K562 (cell line): ENCODE data around the gene SLC13A3. TPM values are rescaled to one million over a fixed set of nuclear protein-coding genes. Genes with fewer than 3 reads are reported as not detected.

Source experiments
- ATAC-seq: fragments of 200-7000 bp; cut with Tn5 transposase; 3 replicates; pipeline ENCODE4 v1.9.1; 2020; ENCODE audit warnings: moderate library complexity
- BruUV-seq: library from RNA; stranded (reverse); fragments of 400-500 nt; replicated peaks from 2 replicates; lab custom pipeline; 2021; lab: Mats Ljungman, UMichigan
- CTCF ChIA-PET: fragments of 300-600 bp; formaldehyde crosslinking; extraction: SDS; loops from one replicate; lab custom pipeline; 2021; ENCODE audit warnings: low intra/inter-chr PET ratio; lab: Yijun Ruan, JAX
- POLR2A ChIA-PET: fragments of 300-600, 350-650 bp; sonication (Branson Sonifier 250); formaldehyde crosslinking; extraction: SDS; loops from one replicate; lab custom pipeline; 2021; ENCODE audit warnings: antibody characterized with exemption, inconsistent platforms; lab: Yijun Ruan, JAX
- DNase-seq, 4 experiments: peaks; one replicate each; pipeline versions ENCODE4 v3.0.0 to v3.0.0-alpha.2; 2011 to 2018; ENCODE audit warnings: low spot score in 3 of 4, mixed read lengths in 3 of 4; ENCODE audit errors: extremely low read depth in 1 of 4
- FAIRE-seq: peaks from 2 replicates; lab custom pipeline; 2011; peaks lifted over from hg19 to GRCh38; lab: Jason Lieb, UNC
- H2AFZ ChIP-seq: 2 replicates; pipeline ENCODE4 v1.6.0; 2011; ENCODE audit warnings: low read depth, low read length, control low read depth, inconsistent platforms
- H3K27ac ChIP-seq: fragments of 200-600 bp; 3 replicates; pipeline ENCODE4 v1.8.0; 2011; ENCODE audit warnings: low read depth, mild to moderate bottlenecking, control low read depth, inconsistent platforms, low read length, moderate library complexity, mixed read lengths; ENCODE audit errors: extremely low read depth
- H3K27me3 ChIP-seq, 2 experiments: fragments of 300-600 bp in 1 of 2; 2 replicates in 1 of 2; 3 replicates in 1 of 2; pipeline versions ENCODE4 v1.6.0 to v1.8.0; 2011; ENCODE audit warnings: inconsistent platforms in 2 of 2, low read length in 2 of 2, mild to moderate bottlenecking in 1 of 2, mixed read lengths in 1 of 2, moderate library complexity in 1 of 2; ENCODE audit not compliant: control insufficient read depth in 2 of 2, insufficient read depth in 2 of 2
- H3K36me3 ChIP-seq: fragments of 300-600 bp; 3 replicates; pipeline ENCODE4 v1.8.0; 2011; ENCODE audit warnings: mild to moderate bottlenecking, low read length, inconsistent platforms; ENCODE audit not compliant: control insufficient read depth, insufficient read depth
- H3K4me1 ChIP-seq, 2 experiments: fragments of 200-600 bp in 1 of 2; replicated peaks in 1 of 2; 2 replicates in 1 of 2; 3 replicates in 1 of 2; pipeline versions ENCODE4 v1.5.1 to v1.8.0; 2011; ENCODE audit warnings: inconsistent platforms in 2 of 2, low read length in 2 of 2, mild to moderate bottlenecking in 1 of 2, mixed read lengths in 1 of 2, moderate library complexity in 1 of 2; ENCODE audit not compliant: control insufficient read depth in 2 of 2, insufficient read depth in 2 of 2
- H3K4me2 ChIP-seq: 2 replicates; pipeline ENCODE4 v1.6.1; 2011; ENCODE audit warnings: low read length, control low read depth, inconsistent platforms, mixed read lengths; ENCODE audit not compliant: insufficient read depth
- H3K4me3 ChIP-seq: fragments of 200-600 bp; sonication (generic), shearing (Covaris generic); 2 replicates; pipeline ENCODE4 v1.5.1; 2016; ENCODE audit warnings: control low read depth, inconsistent platforms
- H3K79me2 ChIP-seq: fragments of 200-600 bp; 3 replicates; pipeline ENCODE4 v1.8.0; 2011; ENCODE audit warnings: low read length, inconsistent platforms; ENCODE audit not compliant: control insufficient read depth, insufficient read depth
- H3K9ac ChIP-seq, 2 experiments: 2 replicates each; pipeline versions ENCODE4 v1.6.0 to v1.6.1; 2011; ENCODE audit warnings: low read depth in 2 of 2, low read length in 2 of 2, control low read depth in 1 of 2, inconsistent platforms in 1 of 2, mild to moderate bottlenecking in 1 of 2, mixed read lengths in 1 of 2; ENCODE audit not compliant: insufficient read depth in 1 of 2
- H3K9me1 ChIP-seq: one replicate; pipeline ENCODE4 v1.6.0; 2011; ENCODE audit warnings: inconsistent platforms, mild to moderate bottlenecking, low read length, moderate library complexity; ENCODE audit not compliant: control insufficient read depth, insufficient read depth
- H3K9me3 ChIP-seq: replicated peaks from 2 replicates; pipeline ENCODE4 v1.5.1; 2011; ENCODE audit warnings: low read depth, low read length, inconsistent platforms; ENCODE audit not compliant: control insufficient read depth, insufficient read depth
- H4K20me1 ChIP-seq: replicated peaks from 2 replicates; pipeline ENCODE4 v1.6.1; 2011; ENCODE audit warnings: low read length, inconsistent platforms, mixed read lengths; ENCODE audit not compliant: control insufficient read depth, insufficient read depth
- RBM14 ChIP-seq: fragments of 200-400 bp; formaldehyde crosslinking; IDR thresholded peaks from 2 replicates; pipeline ENCODE4 v1.6.1; 2018; ENCODE audit warnings: low read depth, mild to moderate bottlenecking, low read length, moderate library complexity, borderline replicate concordance; ENCODE audit not compliant: insufficient read depth
- WGBS: fragments of 100-300 bp; shearing (Covaris generic); methylation state at CpG from one replicate; pipeline ENCODE4 v1.1.6; 2016; ENCODE audit warnings: low coverage, mixed read lengths; ENCODE audit not compliant: insufficient coverage; ENCODE audit errors: missing lambda C conversion rate; 5-methylcytosine and 5-hydroxymethylcytosine counted together
- in situ Hi-C: fragments of 300-500 bp; cut with MboI; formaldehyde crosslinking; loops from 4 replicates; pipeline ENCODE4 v1.15.0; 2018; ENCODE audit warnings: inconsistent platforms, mixed read lengths
- intact Hi-C: fragments of 100-400 bp; cut with micrococcal nuclease; formaldehyde crosslinking; loops from 2 replicates; pipeline ENCODE4 v1.14.2; 2022
- polyA plus RNA-seq, 8 experiments: library from polyadenylated mRNA; depleted of rRNA in 4 of 8; stranded (reverse) in 5 of 8; unstranded in 3 of 8; fragments of >200 nt; fragmentation: Nextera tagmentation in 2 of 8; fragmentation: Illumina TruSeq in 1 of 8; extraction: Ambion mirVana in 2 of 8; extraction: Trizol in 1 of 8; gene quantifications; 2 replicates each; pipeline versions ENCODE4 v1.2.1 to v1.2.3, GENCODE V29; 2011 to 2014; ENCODE audit warnings: inconsistent platforms in 1 of 8, missing spikeins in 1 of 8
- total RNA-seq, 7 experiments: library from RNA; depleted of rRNA in 6 of 7; stranded (reverse); fragments of >200 nt in 6 of 7; fragmentation: Illumina TruSeq in 2 of 7; extraction: Trizol in 2 of 7; gene quantifications; 2 replicates each; pipeline versions ENCODE4 v1.2.1 to v1.2.3, GENCODE V29; 2011 to 2021; ENCODE audit warnings: low replicate concordance in 1 of 7
- TF ChIP-seq, protein P1 (sequence below), 2 experiments: fragments of 450-650 bp in 1 of 2; sonication (generic) in 1 of 2; formaldehyde crosslinking in 1 of 2; IDR thresholded peaks; 2 replicates each; pipeline versions ENCODE4 v1.7.1 to v1.9.0; 2016 to 2022; ENCODE audit warnings: inconsistent platforms in 1 of 2, mild to moderate bottlenecking in 1 of 2, missing genetic modification reagents in 1 of 2

SLC13A3 gene
- total and polyA plus RNA-seq, 9 of the 15 experiments (the other 6 are each of a cell fraction or from before 2014, with no cell fraction given) = 5.5 to 16.4 (median 8.5) TPM

DNA sequence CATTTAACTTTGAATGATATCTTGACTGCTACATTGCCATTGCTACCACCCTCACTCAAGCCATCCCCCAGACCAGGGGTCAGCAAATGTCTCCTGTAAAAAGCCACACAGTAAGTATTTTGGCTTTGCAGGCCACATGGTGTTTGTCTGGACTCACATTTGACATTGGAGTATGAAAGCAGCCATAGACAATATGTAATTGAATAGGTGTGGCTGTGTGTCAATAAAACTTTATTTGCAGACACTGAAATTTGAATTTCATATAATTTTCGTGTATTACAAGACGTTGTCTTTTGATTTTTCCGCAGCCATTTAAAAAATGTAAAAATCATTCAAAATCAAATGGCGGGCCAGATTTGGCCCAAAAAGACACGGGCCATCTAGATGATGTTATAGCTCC is 64.5 kb downstream of the SLC13A3 start:
- in situ Hi-C loops (no loop called here), intact Hi-C loops (no loop called here)
- no peak overlapping the region for H3K9ac ChIP-seq
- FAIRE-seq = no peak
- ChIA-PET POLR2A (interaction anchor here (1.4 kb wide), 1 partner anchor 13 kb away, joined by 8 read pairs; no protein-coding TSS in a partner anchor), CTCF (no interaction called here)
- DNase-seq = no peak
- no peak for TF ChIP-seq RBM14
- TF ChIP-seq, protein P1, sequence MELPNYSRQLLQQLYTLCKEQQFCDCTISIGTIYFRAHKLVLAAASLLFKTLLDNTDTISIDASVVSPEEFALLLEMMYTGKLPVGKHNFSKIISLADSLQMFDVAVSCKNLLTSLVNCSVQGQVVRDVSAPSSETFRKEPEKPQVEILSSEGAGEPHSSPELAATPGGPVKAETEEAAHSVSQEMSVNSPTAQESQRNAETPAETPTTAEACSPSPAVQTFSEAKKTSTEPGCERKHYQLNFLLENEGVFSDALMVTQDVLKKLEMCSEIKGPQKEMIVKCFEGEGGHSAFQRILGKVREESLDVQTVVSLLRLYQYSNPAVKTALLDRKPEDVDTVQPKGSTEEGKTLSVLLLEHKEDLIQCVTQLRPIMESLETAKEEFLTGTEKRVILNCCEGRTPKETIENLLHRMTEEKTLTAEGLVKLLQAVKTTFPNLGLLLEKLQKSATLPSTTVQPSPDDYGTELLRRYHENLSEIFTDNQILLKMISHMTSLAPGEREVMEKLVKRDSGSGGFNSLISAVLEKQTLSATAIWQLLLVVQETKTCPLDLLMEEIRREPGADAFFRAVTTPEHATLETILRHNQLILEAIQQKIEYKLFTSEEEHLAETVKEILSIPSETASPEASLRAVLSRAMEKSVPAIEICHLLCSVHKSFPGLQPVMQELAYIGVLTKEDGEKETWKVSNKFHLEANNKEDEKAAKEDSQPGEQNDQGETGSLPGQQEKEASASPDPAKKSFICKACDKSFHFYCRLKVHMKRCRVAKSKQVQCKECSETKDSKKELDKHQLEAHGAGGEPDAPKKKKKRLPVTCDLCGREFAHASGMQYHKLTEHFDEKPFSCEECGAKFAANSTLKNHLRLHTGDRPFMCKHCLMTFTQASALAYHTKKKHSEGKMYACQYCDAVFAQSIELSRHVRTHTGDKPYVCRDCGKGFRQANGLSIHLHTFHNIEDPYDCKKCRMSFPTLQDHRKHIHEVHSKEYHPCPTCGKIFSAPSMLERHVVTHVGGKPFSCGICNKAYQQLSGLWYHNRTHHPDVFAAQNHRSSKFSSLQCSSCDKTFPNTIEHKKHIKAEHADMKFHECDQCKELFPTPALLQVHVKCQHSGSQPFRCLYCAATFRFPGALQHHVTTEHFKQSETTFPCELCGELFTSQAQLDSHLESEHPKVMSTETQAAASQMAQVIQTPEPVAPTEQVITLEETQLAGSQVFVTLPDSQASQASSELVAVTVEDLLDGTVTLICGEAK (IDR thresholded peaks at IDR 0.05) = peak; percentile 91
- TF ChIP-seq, protein P1 (CRISPR knock-in tag; IDR thresholded peaks at IDR 0.05) = peak; percentile 80
- H3K79me2 ChIP-seq = no peaks in the 10 kb centered on the region
- H2AFZ ChIP-seq = no peak overlapping the region
- H3K4me2 ChIP-seq = no peak overlapping the region
- H4K20me1 ChIP-seq = no peaks in the 10 kb centered on the region
- no peaks in the 10 kb centered on the region for H3K36me3 ChIP-seq
- 56% methylated on average over 5 of the region's 5 CpGs for WGBS
- no peaks in the 10 kb centered on the region for H3K9me1 ChIP-seq
- no peak for ATAC-seq
- no peak overlapping the region for H3K27ac ChIP-seq
- no peaks in the 10 kb centered on the region for H3K4me1 ChIP-seq
- no peaks in the 10 kb centered on the region for H3K9me3 ChIP-seq
- H3K4me3 ChIP-seq = no peak overlapping the region
- no TSS peak for BruUV-seq
- no peaks in the 10 kb centered on the region for H3K27me3 ChIP-seq
